ENCODE data around the gene KRT83. TPM values are rescaled to one million over a fixed set of nuclear protein-coding genes. Genes with fewer than 3 reads are reported as not detected.
"Not testable (repeated sequence)": the region's sequence is repeated elsewhere in the genome, so short reads cannot be mapped to it uniquely, and the experiment has no call there.

The KRT83 gene
- total and polyA plus RNA-seq, 12 donors: not detected

GRCh38 chr12:52349196-52349595 lies 28.0 kb upstream of the KRT83 start:
- H3K9me3 ChIP-seq (replicated peaks in 1 of 3): no peaks in the 10 kb centered on the region
- no peak overlapping the region for H3K4me3 ChIP-seq
- no peak for TF ChIP-seq CTCF (IDR thresholded peaks at IDR 0.05)
- no peak for TF ChIP-seq POLR2A (IDR thresholded peaks at IDR 0.05)
- peaks cover 7% of the 10 kb centered on the region for H3K27me3 ChIP-seq
- H3K36me3 ChIP-seq (replicated peaks in 1 of 2): no peaks in the 10 kb centered on the region
- H3K4me1 ChIP-seq (replicated peaks in 1 of 2): no peaks in the 10 kb centered on the region
- 48 to 74% (median 70%) methylated on average over 6 of the region's 6 CpGs for WGBS, 4 donors
- intact Hi-C loops (cut with DNase I): no loop called here
- no peak overlapping the region for H3K27ac ChIP-seq
- DNase-seq: no peak

- WGBS, 4 donors: 69 to 75% (median 73%) methylated on average over 12 to 16 of the region's 16 CpGs
- Histone ChIP-seq H3K4me3 (no peak overlapping the region), H3K4me1 (replicated peaks in 1 of 2) (no peaks in the 10 kb centered on the region), H3K9me3 (replicated peaks in 1 of 3) (no peaks in the 10 kb centered on the region), H3K27me3 (peaks cover 5% of the 10 kb centered on the region), H3K36me3 (replicated peaks in 1 of 2) (no peaks in the 10 kb centered on the region), H3K27ac (no peak overlapping the region)
- TF ChIP-seq POLR2A (IDR thresholded peaks at IDR 0.05) (no peak), CTCF (IDR thresholded peaks at IDR 0.05) (no peak)
- intact Hi-C loops (cut with DNase I): no loop called here
- DNase-seq: no peak
These were observed 26.6 kb upstream of the KRT83 start for GRCh38 chr12:52347551-52348510.

- no peak overlapping the region for H3K27ac ChIP-seq
- H3K4me3 ChIP-seq: no peak overlapping the region
- 81 to 84% (median 83%) methylated on average over 4 to 9 of the region's 9 CpGs for WGBS, 4 donors
- no peaks in the 10 kb centered on the region for H3K9me3 ChIP-seq (replicated peaks in 1 of 3)
- H3K27me3 ChIP-seq: no peaks in the 10 kb centered on the region
- no peaks in the 10 kb centered on the region for H3K4me1 ChIP-seq (replicated peaks in 1 of 2)
- no peak for DNase-seq
- H3K36me3 ChIP-seq (replicated peaks in 1 of 2): no peaks in the 10 kb centered on the region
- no peak for TF ChIP-seq CTCF (IDR thresholded peaks at IDR 0.05)
- TF ChIP-seq POLR2A (IDR thresholded peaks at IDR 0.05): no peak
- intact Hi-C loops (cut with DNase I): no loop called here
These were observed 25.8 kb upstream of the KRT83 start for GRCh38 chr12:52347016-52347415.

GRCh38 chr12:52346593-52346992 lies 25.4 kb upstream of the KRT83 start:
- H3K27me3 ChIP-seq: no peaks in the 10 kb centered on the region
- no peak for DNase-seq
- WGBS, 4 donors: 63 to 75% (median 67%) methylated on average over 2 to 4 of the region's 4 CpGs
- H3K4me3 ChIP-seq: no peak overlapping the region
- H3K36me3 ChIP-seq (replicated peaks in 1 of 2): no peaks in the 10 kb centered on the region
- TF ChIP-seq CTCF (IDR thresholded peaks at IDR 0.05) (no peak), POLR2A (IDR thresholded peaks at IDR 0.05) (no peak)
- no peaks in the 10 kb centered on the region for H3K9me3 ChIP-seq (replicated peaks in 1 of 3)
- intact Hi-C loops (cut with DNase I): no loop called here
- H3K27ac ChIP-seq: no peak overlapping the region
- no peaks in the 10 kb centered on the region for H3K4me1 ChIP-seq (replicated peaks in 1 of 2)

- H3K4me3 ChIP-seq; H3K27ac ChIP-seq; H3K27me3 ChIP-seq; DNase-seq; H3K9me3 ChIP-seq (replicated peaks in 1 of 3); intact Hi-C loops (cut with DNase I); H3K4me1 ChIP-seq (replicated peaks in 1 of 2); H3K36me3 ChIP-seq (replicated peaks in 1 of 2): not testable (repeated sequence)
- 77 to 87% (median 79%) methylated on average over 8 of the region's 8 CpGs for WGBS, 4 donors
These were observed 23.8 kb upstream of the KRT83 start for GRCh38 chr12:52345041-52345440.
